IMR-90 (cell line): ENCODE results near the gene EYS. TPM values are rescaled to one million over a fixed set of nuclear protein-coding genes. Genes with fewer than 3 reads are reported as not detected.

Experiments
- ATAC-seq: fragments of 200-7000 bp; cut with Tn5 transposase; 2 replicates; pipeline ENCODE4 v1.9.1; 2020; ENCODE audit warnings: low read depth, mild to moderate bottlenecking, moderate library complexity
- BruUV-seq: library from RNA; stranded (reverse); fragments of 400-500 nt; replicated peaks from 2 replicates; lab custom pipeline; 2021; lab: Mats Ljungman, UMichigan
- CTCF ChIA-PET: fragments of 300-600 bp; formaldehyde crosslinking; extraction: SDS; loops from one replicate; lab custom pipeline; 2021; ENCODE audit warnings: antibody characterized with exemption; lab: Yijun Ruan, JAX
- POLR2A ChIA-PET: fragments of 300-600 bp; sonication (Branson Sonifier 250); formaldehyde crosslinking; loops from one replicate; lab custom pipeline; 2022; ENCODE audit warnings: antibody characterized with exemption; ENCODE audit not compliant: unreplicated experiment; lab: Charles Lee
- DNase-seq: peaks from one replicate; pipeline ENCODE4 v3.0.0; 2013
- H2AFZ ChIP-seq: replicated peaks from 2 replicates; pipeline ENCODE3; 2013; ENCODE audit warnings: low read length, mild to moderate bottlenecking; ENCODE audit not compliant: poor library complexity
- H2AK5ac ChIP-seq: 2 replicates; pipeline ENCODE4 v1.6.1; 2013; ENCODE audit warnings: low read depth, low read length, inconsistent platforms
- H2AK9ac ChIP-seq: replicated peaks from 2 replicates; pipeline ENCODE3; 2013; ENCODE audit warnings: mild to moderate bottlenecking, low read depth, low read length, moderate library complexity; ENCODE audit not compliant: poor library complexity
- H2BK120ac ChIP-seq: 2 replicates; pipeline ENCODE4 v1.6.1; 2013; ENCODE audit warnings: low read depth, low read length, inconsistent platforms
- H2BK15ac ChIP-seq: 3 replicates; pipeline ENCODE4 v1.6.1; 2013; ENCODE audit warnings: low read depth, low read length, inconsistent platforms
- H2BK20ac ChIP-seq: 2 replicates; pipeline ENCODE4 v1.6.1; 2013; ENCODE audit warnings: low read depth, mild to moderate bottlenecking, inconsistent platforms, low read length, moderate library complexity
- H2BK5ac ChIP-seq: 2 replicates; pipeline ENCODE4 v1.6.1; 2013; ENCODE audit warnings: mild to moderate bottlenecking, low read depth, low read length, inconsistent platforms; ENCODE audit not compliant: poor library complexity, severe bottlenecking
- H3K14ac ChIP-seq: replicated peaks from 2 replicates; pipeline ENCODE4 v1.6.1; 2013; ENCODE audit warnings: low read depth, low read length, inconsistent platforms
- H3K18ac ChIP-seq: 2 replicates; pipeline ENCODE4 v1.6.1; 2013; ENCODE audit warnings: low read depth, low read length, control low read depth
- H3K23ac ChIP-seq: 2 replicates; pipeline ENCODE4 v1.6.1; 2013; ENCODE audit warnings: low read depth, low read length, inconsistent platforms
- H3K27ac ChIP-seq: 2 replicates; pipeline ENCODE4 v1.5.1; 2013; ENCODE audit warnings: mild to moderate bottlenecking, control low read depth, low read length; ENCODE audit not compliant: insufficient read depth
- H3K27me3 ChIP-seq: 2 replicates; pipeline ENCODE4 v1.6.1; 2013; ENCODE audit warnings: low read length; ENCODE audit not compliant: control insufficient read depth, insufficient read depth
- H3K36me3 ChIP-seq: 2 replicates; pipeline ENCODE4 v1.6.1; 2013; ENCODE audit warnings: low read length, mixed read lengths; ENCODE audit not compliant: control insufficient read depth, insufficient read depth
- H3K4ac ChIP-seq: 2 replicates; pipeline ENCODE4 v1.6.1; 2013; ENCODE audit warnings: low read depth, low read length, inconsistent platforms
- H3K4me1 ChIP-seq: 2 replicates; pipeline ENCODE4 v1.6.1; 2013; ENCODE audit warnings: low read length, mixed read lengths; ENCODE audit not compliant: control insufficient read depth, insufficient read depth
- H3K4me2 ChIP-seq: 2 replicates; pipeline ENCODE4 v1.6.1; 2013; ENCODE audit warnings: low read depth, mild to moderate bottlenecking, control low read depth, low read length, moderate library complexity
- H3K4me3 ChIP-seq: 2 replicates; pipeline ENCODE4 v1.5.1; 2013; ENCODE audit warnings: low read depth, mild to moderate bottlenecking, control low read depth, low read length, moderate library complexity; ENCODE audit not compliant: insufficient read depth
- H3K56ac ChIP-seq: 2 replicates; pipeline ENCODE4 v1.6.1; 2013; ENCODE audit warnings: low read length, inconsistent platforms; ENCODE audit not compliant: insufficient read depth; ENCODE audit errors: extremely low read depth
- H3K79me1 ChIP-seq, 2 experiments: 2 replicates each; pipeline ENCODE4 v1.6.1; 2013; ENCODE audit warnings: low read length in 2 of 2, inconsistent platforms in 1 of 2, low read depth in 1 of 2
- H3K9ac ChIP-seq: 2 replicates; pipeline ENCODE4 v1.6.1; 2013; ENCODE audit warnings: low read depth, low read length, control low read depth
- H3K9me1 ChIP-seq: 2 replicates; pipeline ENCODE4 v1.6.1; 2013; ENCODE audit warnings: low read length, inconsistent platforms; ENCODE audit not compliant: insufficient read depth
- H3K9me3 ChIP-seq: 2 replicates; pipeline ENCODE4 v1.6.1; 2013; ENCODE audit warnings: low read length; ENCODE audit not compliant: control insufficient read depth, insufficient read depth
- H4K20me1 ChIP-seq: 2 replicates; pipeline ENCODE4 v1.6.1; 2013; ENCODE audit warnings: low read length, inconsistent platforms; ENCODE audit not compliant: insufficient read depth
- H4K5ac ChIP-seq: 2 replicates; pipeline ENCODE4 v1.6.1; 2013; ENCODE audit warnings: mild to moderate bottlenecking, low read depth, low read length, control low read depth
- H4K8ac ChIP-seq, 2 experiments: 2 replicates each; pipeline ENCODE4 v1.6.1; 2013; ENCODE audit warnings: low read depth in 2 of 2, low read length in 2 of 2, control low read depth in 1 of 2, inconsistent platforms in 1 of 2
- H4K91ac ChIP-seq: 2 replicates; pipeline ENCODE4 v1.6.1; 2013; ENCODE audit warnings: low read depth, low read length, inconsistent platforms; ENCODE audit not compliant: insufficient read depth
- BHLHE40 ChIP-seq: fragments of 150-350 bp; IDR thresholded peaks from 2 replicates; pipeline ENCODE4 v1.6.1; 2016; ENCODE audit warnings: mild to moderate bottlenecking, low read depth, low read length
- CEBPB ChIP-seq: IDR thresholded peaks from 2 replicates; pipeline ENCODE4 v1.6.1; 2012; ENCODE audit warnings: low read depth, low read length, improper control_type of control experiment
- CHD1 ChIP-seq: IDR thresholded peaks from 2 replicates; pipeline ENCODE4 v1.6.1; 2012; ENCODE audit warnings: low read depth, low read length, improper control_type of control experiment
- CTCF ChIP-seq: conservative IDR thresholded peaks from 2 replicates; pipeline ENCODE4 v1.5.1; 2012; ENCODE audit warnings: mild to moderate bottlenecking, low read depth, low read length, improper control_type of control experiment
- ELK1 ChIP-seq: fragments of 150-350 bp; IDR thresholded peaks from 2 replicates; pipeline ENCODE4 v1.6.1; 2016; ENCODE audit warnings: low read depth, mild to moderate bottlenecking, low read length, moderate library complexity, borderline replicate concordance
- FOS ChIP-seq: fragments of 150-350 bp; IDR thresholded peaks from 2 replicates; pipeline ENCODE4 v1.6.1; 2016; ENCODE audit warnings: low read depth, low read length
- MAFK ChIP-seq: IDR thresholded peaks from 2 replicates; pipeline ENCODE4 v1.6.1; 2012; ENCODE audit warnings: low read depth, low read length, improper control_type of control experiment
- MAZ ChIP-seq: IDR thresholded peaks from 2 replicates; pipeline ENCODE4 v1.6.1; 2012; ENCODE audit warnings: low read depth, mild to moderate bottlenecking, low read length, improper control_type of control experiment, moderate library complexity, borderline replicate concordance
- MXI1 ChIP-seq: IDR thresholded peaks from 2 replicates; pipeline ENCODE4 v1.6.1; 2012; ENCODE audit warnings: low read depth, mild to moderate bottlenecking, low read length, moderate library complexity, borderline replicate concordance
- NFE2L2 ChIP-seq: fragments of 150-350 bp; IDR thresholded peaks from 2 replicates; pipeline ENCODE4 v1.6.1; 2016; ENCODE audit warnings: low read depth, mild to moderate bottlenecking, low read length
- POLR2A ChIP-seq: IDR thresholded peaks from 2 replicates; pipeline ENCODE4 v1.6.1; 2012; ENCODE audit warnings: mild to moderate bottlenecking, low read depth, low read length
- RAD21 ChIP-seq: IDR thresholded peaks from 2 replicates; pipeline ENCODE4 v1.6.1; 2012; ENCODE audit warnings: low read length, improper control_type of control experiment
- RCOR1 ChIP-seq: IDR thresholded peaks from 2 replicates; pipeline ENCODE4 v1.6.1; 2012; ENCODE audit warnings: mild to moderate bottlenecking, low read length, improper control_type of control experiment; ENCODE audit not compliant: insufficient replicate concordance
- RFX5 ChIP-seq: IDR thresholded peaks from 2 replicates; pipeline ENCODE4 v1.8.0; 2012; ENCODE audit warnings: low read depth, mild to moderate bottlenecking, low read length, moderate library complexity
- SMC3 ChIP-seq: fragments of 150-350 bp; IDR thresholded peaks from 2 replicates; pipeline ENCODE4 v1.6.1; 2016; ENCODE audit warnings: low read depth, mild to moderate bottlenecking, antibody characterized with exemption, low read length, moderate library complexity
- USF2 ChIP-seq: fragments of 150-350 bp; IDR thresholded peaks from 2 replicates; pipeline ENCODE4 v1.6.1; 2017; ENCODE audit warnings: mild to moderate bottlenecking, antibody characterized with exemption, low read length, low read depth
- WGBS, 2 experiments: methylation state at CpG; one replicate each; pipeline versions ENCODE4 v1.1.5 to v1.1.7; 2013; ENCODE audit warnings: missing lambda C conversion rate in 2 of 2; ENCODE audit not compliant: insufficient read length in 1 of 2; ENCODE audit errors: extremely low coverage in 2 of 2; 5-methylcytosine and 5-hydroxymethylcytosine counted together
- dilution Hi-C: fragments of 300-500 bp; cut with HindIII; formaldehyde crosslinking; loops from one replicate; pipeline ENCODE4 v1.14.3; 2018; ENCODE audit warnings: low sequenced_read_pairs; ENCODE audit not compliant: unreplicated experiment
- in situ Hi-C: fragments of 300-500 bp; cut with MboI; formaldehyde crosslinking; loops from 3 replicates; pipeline ENCODE4 v1.14.3; 2019; ENCODE audit warnings: low sequenced_read_pairs, inconsistent platforms, mixed read lengths
- intact Hi-C: fragments of 100-400 bp; cut with micrococcal nuclease; formaldehyde crosslinking; loops from 2 replicates; pipeline ENCODE4 v1.10.0; 2022
- polyA plus RNA-seq, 3 experiments: library from polyadenylated mRNA; depleted of rRNA; stranded (reverse); fragments of >200 nt; gene quantifications; 2 replicates each; pipeline ENCODE4 v1.2.3, GENCODE V29; 2012; ENCODE audit warnings: low replicate concordance in 1 of 3
- total RNA-seq: library from RNA; depleted of rRNA; stranded (reverse); fragments of >200 nt; gene quantifications from 2 replicates; pipeline ENCODE4 v1.2.3, GENCODE V29; 2012

Gene EYS
- total and polyA plus RNA-seq, 2 of the 4 experiments (the other 2 are of a cell fraction), result under 0.01 TPM; not detected in 1

GRCh38 chr6:64100702-64101303 lies 1606.2 kb downstream of the EYS start:
- H3K9ac ChIP-seq, result no peak overlapping the region
- H2AK9ac ChIP-seq, result no peak overlapping the region
- CTCF ChIA-PET, result interaction anchor here (1.2 kb wide), 1 partner anchor 13 kb away, joined by 5 read pairs; no protein-coding TSS in a partner anchor
- no peaks in the 10 kb centered on the region for H3K9me3 ChIP-seq
- intact Hi-C loops (no loop called here), dilution Hi-C loops (no loop called here), in situ Hi-C loops (no loop called here)
- no peaks in the 10 kb centered on the region for H4K20me1 ChIP-seq
- no peak overlapping the region for H3K4me2 ChIP-seq
- H4K5ac ChIP-seq, result no peak overlapping the region
- no peak overlapping the region for H2BK120ac ChIP-seq
- H3K27ac ChIP-seq, result no peak overlapping the region
- DNase-seq, result no peak
- no peak overlapping the region for H3K23ac ChIP-seq
- no peak overlapping the region for H4K8ac ChIP-seq
- H2BK20ac ChIP-seq, result no peak overlapping the region
- no peaks in the 10 kb centered on the region for H3K9me1 ChIP-seq
- H3K4me3 ChIP-seq, result no peak overlapping the region
- no peak overlapping the region for H3K18ac ChIP-seq
- no CpG with 5 or more reads among the region's 2 CpGs for WGBS, 2 experiments
- no peak for TF ChIP-seq CTCF
- TF ChIP-seq RCOR1, result no peak
- no peak for TF ChIP-seq CHD1
- no peak for TF ChIP-seq RFX5
- no peak for TF ChIP-seq NFE2L2
- TF ChIP-seq POLR2A, result no peak
- no peak for TF ChIP-seq MAZ
- no peak for TF ChIP-seq USF2
- no peak for TF ChIP-seq FOS
- no peak for TF ChIP-seq SMC3
- TF ChIP-seq MAFK, result no peak
- no peak for TF ChIP-seq MXI1
- TF ChIP-seq BHLHE40, result no peak
- no peak for TF ChIP-seq ELK1
- TF ChIP-seq RAD21, result no peak
- no peak for TF ChIP-seq CEBPB
- BruUV-seq, result no TSS peak
- H3K79me1 ChIP-seq, result no peaks in the 10 kb centered on the region
- H3K36me3 ChIP-seq, result no peaks in the 10 kb centered on the region
- H3K27me3 ChIP-seq, result no peaks in the 10 kb centered on the region
- H3K56ac ChIP-seq, result no peak overlapping the region
- H3K4ac ChIP-seq, result no peak overlapping the region
- H2AFZ ChIP-seq, result no peak overlapping the region
- H3K4me1 ChIP-seq, result 0 out of 2 replicates have a peak, but pooled peaks cover 2% of the 10 kb centered on the region
- ATAC-seq, result no peak
- no peak overlapping the region for H4K91ac ChIP-seq
- POLR2A ChIA-PET, result no interaction called here
- H3K14ac ChIP-seq, result no peak overlapping the region
- H2AK5ac ChIP-seq, result no peak overlapping the region
- no peak overlapping the region for H2BK5ac ChIP-seq
- no peak overlapping the region for H2BK15ac ChIP-seq
